HG03439 (cell line): ENCODE results near the gene SMCHD1.
"Not testable (repeated sequence)": the region's sequence is repeated elsewhere in the genome, so short reads cannot be mapped to it uniquely, and the experiment has no call there.

ENCODE experiments used
- ATAC-seq: cut with Tn5 transposase; IDR thresholded peaks from one replicate; pipeline ENCODE4 v1.9.1; 2021; ENCODE audit warnings: mild to moderate bottlenecking, moderate library complexity; ENCODE audit not compliant: unreplicated experiment

The SMCHD1 gene

DNA sequence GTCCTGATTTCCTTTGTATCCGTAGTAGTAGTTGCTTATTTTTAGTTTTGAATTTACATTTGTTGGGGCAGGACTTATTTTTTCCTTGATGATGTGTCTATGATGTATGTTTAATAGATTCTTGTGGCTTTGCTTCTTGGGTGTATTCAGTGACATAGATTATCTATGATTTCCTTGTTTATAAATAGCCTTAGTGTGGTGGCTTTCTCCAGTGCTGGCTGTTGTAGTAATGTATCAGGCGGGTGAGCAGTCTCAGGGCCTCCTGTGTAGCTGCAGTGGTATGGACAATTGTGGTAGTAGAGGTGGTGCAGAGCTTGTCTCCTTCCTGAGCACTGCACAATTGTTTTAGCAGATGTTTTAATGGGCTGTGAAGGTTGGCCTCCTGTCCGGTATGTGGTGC, 60.5 kb downstream of the SMCHD1 start:
- no peak for ATAC-seq

DNA sequence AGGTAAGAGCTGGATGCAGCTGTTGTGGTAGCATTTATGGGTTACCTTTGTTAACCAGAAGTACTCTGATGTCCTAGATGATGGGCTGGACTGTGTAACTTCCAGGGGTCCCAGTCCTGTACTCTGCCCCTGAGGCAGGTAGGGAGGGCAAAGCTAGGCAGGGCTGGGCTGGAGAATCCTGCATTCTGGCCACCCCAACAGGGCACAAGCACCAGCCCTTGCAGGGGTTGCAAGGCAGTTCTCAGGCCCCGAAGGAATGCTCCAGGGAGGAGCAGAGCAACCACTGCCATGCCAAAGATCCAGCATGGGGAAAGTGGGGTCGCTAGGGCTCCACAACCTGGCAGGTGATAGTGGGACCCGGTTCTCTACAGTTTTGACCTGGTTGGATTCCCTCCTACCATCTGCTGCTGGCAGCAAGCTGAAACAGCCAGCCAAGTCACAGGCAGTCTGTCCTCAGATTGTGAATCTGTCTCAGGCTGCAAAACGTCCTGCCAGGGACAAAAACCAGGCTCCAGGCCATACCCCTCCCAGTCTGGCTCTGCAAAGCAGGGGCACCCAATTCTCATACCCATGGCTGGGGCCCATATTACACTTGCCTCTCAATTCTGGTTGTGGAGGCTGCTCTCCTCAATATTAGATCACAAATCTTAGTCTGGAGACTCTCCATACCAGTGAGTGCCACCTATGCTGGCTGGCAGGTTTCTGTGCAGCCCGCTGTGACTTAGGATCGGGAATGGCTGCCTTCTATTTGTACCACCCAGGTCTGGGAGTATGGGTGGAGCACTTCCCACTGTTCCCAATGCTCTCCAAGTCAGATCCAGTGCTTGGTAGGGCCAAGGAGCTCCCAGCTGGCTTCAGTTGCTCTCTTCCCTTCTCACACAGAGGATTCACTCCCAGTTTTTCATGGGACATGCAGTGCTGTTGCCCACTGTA, 61.1 kb downstream of the SMCHD1 start:
- ATAC-seq, result no peak

DNA sequence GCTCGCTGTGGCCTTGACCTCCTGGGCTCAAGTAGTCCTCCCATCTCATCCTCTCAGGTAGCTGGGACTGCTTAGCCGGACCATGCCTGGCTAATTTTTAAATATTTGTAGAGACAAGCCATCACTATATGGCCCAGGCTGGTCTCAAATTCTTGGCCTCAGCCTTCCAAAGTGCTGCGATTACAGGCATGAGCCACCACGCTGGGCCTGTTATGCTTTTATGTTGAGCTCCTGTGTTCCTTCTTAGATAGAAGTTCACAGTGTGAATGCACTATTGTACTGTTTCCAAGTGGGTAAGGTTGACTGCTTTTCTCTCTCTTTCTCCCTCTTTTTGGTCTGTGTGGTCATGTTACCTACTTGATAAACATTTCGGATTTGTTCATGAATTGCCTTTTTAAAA, 61.9 kb downstream of the SMCHD1 start:
- ATAC-seq, result no peak

DNA sequence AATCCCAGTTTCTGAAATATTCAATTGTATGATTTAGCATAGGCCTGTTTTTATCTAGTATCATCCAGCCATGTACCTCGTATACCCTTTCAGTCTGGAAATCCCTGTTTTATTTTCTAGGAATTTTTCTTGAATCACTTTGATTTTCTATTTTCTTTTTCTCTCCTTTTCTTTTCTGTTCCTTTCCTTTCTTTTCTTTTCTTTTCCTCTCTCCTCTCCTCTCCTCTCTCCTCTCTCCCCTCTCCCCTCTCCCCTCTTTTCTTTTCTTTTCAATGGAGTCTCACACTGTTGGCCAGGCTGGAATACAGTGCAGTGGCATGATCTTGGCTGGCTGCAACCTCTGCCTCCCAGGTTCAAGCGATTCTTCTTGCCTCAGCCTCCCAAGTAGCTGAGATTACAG, 63.5 kb downstream of the SMCHD1 start:
- ATAC-seq, result no peak

DNA sequence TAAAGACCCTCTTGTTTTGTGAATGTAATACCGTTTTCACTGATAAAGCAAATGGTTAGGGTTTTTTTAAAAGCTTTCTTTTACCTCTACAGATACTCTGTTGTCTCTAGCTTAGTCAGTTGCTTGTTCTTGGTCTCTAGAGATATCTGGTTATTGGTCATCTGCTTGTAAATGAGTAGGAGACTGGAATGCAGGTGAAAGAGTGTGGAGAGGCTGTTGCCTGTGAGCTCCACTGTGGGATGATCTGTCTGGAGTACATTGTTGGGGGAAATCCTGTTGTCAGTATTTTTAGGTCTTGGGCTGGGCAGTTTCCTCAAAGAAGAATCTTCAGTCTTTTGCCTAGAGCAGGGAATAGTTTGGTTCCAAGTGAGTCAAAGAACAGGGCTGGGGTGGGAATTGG, 67.7 kb downstream of the SMCHD1 start:
- no peak for ATAC-seq

DNA sequence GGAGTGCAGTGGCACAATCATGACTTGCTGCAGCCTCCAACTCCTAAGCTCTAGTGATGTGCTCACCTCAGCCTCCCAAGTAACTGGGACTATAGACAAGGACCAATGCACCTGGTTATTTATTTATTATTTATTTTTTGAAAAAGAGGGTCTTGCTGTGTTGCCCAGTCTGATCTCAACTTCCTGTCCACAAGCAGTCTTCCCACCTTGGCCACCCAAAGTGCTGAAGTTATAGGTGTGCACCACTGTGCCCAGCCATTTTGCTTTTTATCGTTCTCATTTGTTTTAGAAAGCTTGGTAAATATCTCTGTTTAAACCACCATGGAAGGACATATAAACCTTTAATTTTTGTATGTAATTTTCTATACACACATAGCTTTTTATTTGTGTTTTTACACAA, 74.2 kb downstream of the SMCHD1 start:
- ATAC-seq, result no peak

DNA sequence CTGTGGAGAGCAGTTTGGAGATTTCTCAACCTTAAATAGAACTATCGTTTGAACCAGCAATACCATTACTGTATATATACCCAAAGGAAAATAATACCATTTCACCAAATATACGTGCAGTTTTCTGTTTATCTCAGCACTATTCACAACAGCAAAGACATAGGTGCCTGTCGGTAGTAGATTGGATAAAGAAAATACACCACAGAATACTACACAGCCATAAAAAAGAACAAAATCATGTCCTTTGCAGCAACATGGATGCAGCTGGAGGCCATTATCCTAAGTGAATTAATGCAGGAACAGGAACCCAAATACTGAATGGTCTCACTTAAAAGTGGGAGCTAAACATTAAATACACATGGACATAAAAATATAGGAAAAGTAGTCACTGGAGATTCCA, 81.3 kb downstream of the SMCHD1 start:
- ATAC-seq, result no peak

DNA sequence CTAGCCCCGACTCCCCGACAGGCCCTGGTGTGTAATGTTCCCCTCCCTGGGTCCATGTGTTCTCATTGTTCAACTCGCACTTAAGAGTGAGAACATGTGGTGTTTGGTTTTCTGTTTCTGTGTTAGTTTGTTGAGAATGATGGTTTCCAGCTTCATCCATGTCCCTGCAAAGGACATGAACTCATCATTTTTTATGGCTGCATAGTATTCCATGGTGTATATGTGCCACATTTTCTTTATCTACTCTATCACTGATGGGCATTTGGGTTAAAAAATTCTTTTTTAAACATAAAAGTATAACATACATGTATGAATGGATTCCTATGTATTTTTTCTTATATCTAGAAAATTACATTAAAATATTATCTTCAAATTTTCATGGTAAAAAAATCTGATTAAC, 84.6 kb downstream of the SMCHD1 start:
- ATAC-seq, result not testable (repeated sequence)

DNA sequence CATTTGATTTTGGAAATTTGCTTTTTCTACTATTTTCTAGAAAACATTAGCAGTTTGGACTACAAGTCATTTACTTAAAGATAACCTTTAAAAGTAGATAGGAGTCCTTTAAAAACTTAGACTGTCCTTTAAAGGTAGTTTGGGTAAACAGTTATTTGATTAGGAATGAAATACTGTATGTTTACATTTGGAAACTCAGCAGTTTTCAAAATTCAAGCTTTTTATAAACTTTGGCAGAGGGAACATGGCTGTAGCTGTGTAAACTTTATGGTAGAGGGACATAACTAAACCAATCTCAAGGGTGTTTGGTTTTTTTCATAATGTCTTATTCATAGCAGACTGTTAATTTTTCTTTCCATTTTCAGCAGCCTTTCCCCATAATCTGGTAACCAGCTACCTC, 90.7 kb downstream of the SMCHD1 start:
- ATAC-seq, result no peak

DNA sequence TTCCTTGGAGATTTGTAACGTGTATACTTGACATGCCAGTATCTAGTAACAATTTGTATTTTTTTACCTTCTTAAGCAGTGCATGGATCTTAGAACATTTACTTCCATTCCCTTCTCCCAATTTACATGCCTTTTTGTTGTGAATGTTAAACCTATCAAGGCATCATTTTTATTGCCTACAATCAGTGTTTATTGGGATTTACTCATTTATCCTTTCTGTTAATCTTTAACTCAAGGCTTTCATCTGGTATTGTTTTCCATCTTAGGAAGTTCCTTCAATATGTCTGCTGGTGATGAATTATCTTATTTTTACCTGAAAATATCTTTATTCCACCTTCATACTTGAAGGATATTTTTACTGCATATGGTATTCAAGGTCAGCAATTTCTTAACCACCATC, 102.8 kb downstream of the SMCHD1 start:
- no peak for ATAC-seq

DNA sequence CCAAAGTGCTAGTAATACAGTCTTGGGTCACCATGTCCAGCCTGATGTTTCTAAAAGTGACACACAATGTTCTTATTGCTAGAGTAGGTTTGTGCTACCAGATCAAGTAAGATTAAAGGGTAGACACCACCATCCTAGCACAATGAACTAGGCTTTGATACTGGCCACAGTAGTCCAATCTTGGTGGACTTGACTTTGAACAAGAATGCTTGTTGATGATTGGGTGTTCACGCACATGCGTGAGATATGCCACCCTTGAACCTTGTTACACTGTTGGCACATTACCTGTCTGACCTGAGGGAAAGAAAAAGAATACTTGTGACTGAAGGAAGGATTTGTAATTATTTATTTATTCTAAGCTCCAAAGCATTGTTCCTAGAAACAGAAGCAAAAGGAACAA, 119.1 kb downstream of the SMCHD1 start:
- no peak for ATAC-seq

DNA sequence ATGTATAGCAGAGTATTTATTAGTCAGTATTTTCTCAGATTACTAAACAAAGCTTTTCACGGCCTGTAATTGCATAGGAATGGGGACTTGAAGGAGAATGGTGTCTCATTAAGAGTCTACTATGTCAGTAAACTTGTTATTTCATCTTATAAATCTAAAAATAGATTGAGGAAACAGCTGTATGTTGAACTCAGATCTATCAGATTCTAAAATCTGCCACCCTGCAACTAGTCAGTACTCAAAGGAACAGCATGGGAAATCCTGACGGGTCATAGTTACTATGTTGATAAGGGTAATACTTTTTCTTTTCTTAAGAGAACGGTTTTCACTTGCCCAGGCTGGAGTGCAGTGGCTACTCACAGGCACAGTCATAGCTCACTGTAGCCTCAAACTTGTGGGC, 121.1 kb downstream of the SMCHD1 start:
- ATAC-seq, result no peak

DNA sequence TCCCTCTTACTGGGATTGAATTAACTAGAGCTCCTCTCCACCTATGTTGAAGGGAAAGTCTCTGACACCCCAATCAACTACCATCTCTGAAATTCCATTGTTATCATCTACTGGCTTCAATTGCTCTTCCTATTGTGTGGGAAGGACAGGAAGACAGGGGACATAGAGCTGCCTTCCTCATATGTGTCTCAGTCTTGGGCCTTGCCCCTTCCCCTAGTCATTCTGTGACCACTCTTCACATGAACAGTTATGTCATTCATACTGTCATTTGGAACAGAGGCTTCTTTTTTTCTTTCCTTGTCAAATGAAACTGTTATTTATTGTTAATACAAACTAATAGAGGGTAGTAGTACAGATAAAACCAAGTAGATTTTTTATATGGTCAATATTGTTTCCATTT, 121.7 kb downstream of the SMCHD1 start:
- ATAC-seq, result no peak

DNA sequence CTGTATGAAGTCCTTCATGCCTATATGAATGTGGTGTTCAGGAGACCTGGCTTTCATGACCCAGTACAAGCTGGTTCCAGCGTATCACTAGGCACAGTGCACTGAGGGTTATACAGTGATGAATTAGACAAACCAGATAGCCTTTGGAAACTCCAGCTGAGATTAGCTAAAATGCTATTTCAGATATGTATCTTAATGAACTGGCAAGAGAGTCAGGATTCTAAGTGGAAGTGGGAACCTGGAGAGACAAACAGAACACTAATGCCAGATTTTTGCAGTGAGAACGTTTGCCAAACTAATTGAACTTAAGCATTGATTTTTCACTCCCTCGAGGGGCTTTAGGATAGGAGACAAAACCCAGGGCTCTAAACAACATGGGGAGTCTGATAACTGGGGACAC, 125.2 kb downstream of the SMCHD1 start:
- no peak for ATAC-seq

DNA sequence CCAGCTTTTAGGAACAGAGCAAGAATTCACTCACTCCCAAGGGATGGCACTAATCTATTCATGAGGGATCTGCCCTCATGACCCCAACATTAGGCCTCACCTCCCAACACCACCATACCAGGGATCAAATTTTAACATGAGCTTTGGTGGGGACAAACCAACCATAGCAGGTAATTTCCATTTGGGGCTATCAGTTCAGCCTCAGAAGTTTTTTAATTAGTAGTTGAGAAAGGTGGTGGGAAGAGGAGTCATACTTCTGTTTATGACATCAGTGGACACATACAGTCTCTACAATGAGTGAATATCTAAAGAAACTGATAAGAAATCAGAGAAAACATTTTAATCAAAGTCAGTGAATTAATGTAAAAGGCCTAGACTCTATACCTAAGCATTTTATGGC, 131.7 kb downstream of the SMCHD1 start:
- no peak for ATAC-seq

DNA sequence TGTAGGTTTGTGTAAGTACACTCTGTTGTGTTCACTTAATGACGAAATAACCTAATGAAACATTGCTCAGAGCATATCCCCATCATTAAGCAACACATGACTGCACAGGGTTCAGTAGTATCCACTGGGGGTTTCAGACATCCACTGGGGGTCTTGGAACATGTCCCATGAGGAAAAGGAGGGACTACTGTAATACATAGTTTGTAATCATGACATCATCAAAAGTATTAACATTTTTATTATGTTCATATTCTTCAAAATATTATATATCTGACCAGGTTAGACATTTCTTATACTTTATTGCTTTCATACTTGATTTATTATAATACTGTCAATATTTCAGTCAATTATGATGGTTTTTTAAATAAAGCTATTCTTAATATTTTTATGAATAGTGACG, 136.9 kb downstream of the SMCHD1 start:
- no peak for ATAC-seq

DNA sequence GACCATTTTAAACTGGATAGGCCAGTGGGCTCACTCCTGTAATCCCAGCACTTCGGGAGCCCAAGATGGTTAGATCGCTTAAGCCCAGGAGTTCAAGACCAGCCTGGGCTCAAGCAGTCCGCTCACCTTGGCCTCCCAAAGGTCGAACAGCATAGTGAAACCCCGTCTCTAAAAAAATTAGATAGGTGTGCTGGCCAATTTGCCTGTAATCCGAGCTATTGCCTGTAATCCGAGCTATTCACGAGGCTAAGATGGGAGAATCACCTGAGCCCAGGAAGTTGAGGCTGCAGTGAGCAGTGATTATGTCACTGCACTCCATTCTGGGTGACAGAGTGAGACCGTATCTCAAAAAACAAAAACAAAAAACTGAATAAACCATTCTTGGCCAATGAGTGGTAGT, 138.6 kb downstream of the SMCHD1 start:
- no peak for ATAC-seq

DNA sequence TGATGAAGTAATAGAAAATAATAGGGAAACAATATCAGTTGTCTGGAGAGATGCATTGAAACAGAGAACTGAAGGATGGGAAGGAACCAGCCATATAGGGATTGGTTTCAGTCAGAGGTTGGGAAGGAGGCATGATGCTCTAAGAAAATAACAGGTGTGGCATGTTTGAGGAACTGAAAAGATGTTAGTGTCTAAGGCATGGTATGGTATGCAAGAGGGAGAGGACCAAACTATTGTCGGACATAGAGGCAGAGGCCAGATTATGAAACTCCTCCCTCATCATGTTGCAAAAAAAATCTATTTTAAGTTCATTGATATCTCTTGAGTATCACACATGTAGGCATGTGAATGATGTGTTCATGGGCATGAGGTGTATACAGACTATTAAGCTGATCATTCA, 142.4 kb downstream of the SMCHD1 start:
- no peak for ATAC-seq

DNA sequence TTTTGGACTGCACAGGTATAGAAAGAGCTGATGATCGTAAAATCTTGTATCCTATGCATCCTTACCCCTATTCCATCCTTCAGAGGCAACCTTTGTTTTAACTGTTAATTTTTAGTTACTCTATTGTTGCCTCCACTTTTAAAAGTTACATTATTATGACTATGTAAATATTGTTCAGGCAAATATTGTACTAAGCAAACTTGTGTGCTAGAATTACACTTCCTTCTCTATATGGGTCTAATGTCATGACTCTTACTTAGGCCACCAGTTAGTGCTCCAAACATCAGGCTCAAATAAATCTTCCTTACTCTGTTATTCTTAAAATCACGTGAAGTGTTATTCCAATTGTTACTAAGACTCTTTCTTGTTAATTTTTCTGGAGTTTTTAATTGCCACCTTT, 143.8 kb downstream of the SMCHD1 start:
- ATAC-seq, result no peak

DNA sequence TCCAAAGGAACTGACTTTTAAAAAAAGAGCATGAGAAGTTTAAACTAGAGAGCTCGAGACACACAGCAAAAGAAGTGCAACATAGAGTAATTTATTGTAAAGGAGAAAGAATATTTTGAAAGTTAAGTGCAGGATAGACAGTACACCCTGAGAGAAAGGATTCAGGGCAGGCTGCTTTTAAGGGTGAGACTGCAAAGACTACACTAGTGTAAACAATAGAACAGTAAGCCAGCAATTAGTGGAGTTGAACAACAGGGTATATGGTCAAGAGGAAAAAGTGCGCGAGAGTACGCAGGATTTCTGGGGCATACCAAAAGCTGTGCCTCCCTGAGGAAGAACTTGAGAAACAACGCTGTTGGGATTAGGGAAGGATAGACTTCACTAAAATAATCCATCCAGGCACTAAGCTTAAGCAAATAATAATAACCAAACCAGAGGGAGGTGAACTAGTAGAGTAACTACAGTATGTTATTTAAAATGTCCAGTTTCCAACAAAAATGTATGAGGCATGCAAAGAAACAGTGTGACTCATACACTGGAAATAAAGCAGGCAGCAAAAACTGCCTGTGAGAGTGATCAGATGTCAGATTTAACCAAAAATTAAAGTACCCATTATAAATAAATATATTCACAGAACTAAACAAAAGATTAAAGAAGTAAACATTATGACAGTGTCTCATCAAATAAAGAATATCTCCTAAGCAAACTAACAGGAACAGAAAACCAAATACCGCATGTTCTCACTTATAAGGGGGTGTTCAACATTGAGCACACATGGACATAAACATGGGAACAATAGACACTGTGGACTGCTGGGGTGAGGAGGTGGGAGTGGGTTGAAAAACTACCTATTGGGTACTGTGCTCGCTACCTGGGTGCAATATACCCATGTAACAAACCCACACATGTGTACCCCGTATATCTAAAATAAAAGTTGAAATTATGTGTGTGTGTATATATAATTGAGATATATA, 150.7 kb downstream of the SMCHD1 start:
- ATAC-seq, result no peak

DNA sequence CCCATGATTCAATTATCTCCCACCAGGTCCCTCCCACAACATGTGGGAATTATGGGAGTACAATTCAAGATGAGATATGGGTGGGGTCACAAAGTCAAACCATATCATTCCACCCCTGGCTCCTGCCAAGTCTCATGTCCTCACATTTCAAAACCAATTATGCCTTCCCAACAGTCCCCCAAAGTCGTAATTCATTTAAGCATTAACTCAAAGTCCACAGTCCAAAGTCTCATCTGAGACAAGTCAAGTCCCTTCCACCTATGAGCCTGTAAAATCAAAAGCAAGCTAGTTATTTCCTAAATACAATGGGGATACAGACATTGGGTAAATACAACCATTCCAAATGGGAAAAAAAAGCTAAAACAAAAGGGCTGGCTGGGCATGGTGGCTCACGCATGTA, 153.1 kb downstream of the SMCHD1 start:
- not testable (repeated sequence) for ATAC-seq

DNA sequence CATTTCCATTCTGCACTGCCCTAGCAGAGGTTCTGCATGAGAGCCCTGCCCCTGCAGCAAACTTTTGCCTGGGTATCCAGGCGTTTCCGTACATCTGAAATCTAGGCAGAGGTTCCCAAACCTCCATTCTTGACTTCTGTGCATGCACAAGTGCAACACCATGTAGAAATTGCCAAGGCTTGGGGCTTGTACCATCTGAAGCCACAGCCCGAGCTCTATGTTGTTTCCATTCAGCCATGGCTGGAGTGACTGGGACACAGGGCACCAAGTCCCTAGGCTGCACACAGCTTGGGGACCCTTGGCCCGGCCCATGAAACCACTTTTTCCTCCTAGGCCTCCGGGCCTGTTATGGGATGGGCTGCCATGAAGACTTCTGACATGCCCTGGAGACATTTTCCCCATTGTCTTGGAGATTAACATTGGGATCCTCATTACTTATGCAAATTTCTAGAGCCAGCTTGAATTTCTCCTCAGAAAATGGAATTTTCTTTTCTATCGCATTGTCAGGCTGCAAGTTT, 154.2 kb downstream of the SMCHD1 start:
- ATAC-seq, result not testable (repeated sequence)
